ENCODE data around the gene C3orf70.
"Not testable (repeated sequence)": the region's sequence is repeated elsewhere in the genome, so short reads cannot be mapped to it uniquely, and the experiment has no call there.

DNA sequence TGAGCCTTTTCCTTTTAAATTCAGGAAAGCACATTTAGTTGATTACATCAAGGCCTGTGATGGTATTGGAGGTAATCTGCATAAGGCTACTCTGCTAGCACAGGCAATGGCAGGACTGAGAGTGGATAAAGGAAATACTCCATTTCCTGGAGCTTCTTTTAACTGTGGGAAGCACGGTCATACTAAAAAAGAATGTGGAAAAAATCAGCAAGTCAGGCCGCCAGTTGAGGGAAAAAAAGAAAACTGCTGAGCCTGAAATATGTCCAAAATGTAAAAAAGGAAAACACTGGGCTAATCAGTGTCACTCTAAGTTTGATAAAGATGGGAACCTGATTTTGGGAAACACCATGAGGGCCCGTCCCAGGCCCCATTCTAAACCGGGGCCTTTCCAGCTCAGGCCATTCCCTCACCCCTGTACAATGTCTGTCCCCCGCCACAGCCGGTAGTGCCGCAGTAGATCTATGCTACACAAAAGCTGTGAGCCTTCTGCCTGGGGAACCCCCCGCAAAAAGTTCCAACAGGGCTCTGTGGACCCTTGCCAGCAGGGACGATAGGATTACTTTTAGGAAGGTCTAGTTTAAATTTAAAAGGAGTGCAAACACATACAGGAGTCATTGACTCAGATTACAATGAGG lies 46.5 kb downstream of the C3orf70 start:
- TF ChIP-seq, protein P1, sequence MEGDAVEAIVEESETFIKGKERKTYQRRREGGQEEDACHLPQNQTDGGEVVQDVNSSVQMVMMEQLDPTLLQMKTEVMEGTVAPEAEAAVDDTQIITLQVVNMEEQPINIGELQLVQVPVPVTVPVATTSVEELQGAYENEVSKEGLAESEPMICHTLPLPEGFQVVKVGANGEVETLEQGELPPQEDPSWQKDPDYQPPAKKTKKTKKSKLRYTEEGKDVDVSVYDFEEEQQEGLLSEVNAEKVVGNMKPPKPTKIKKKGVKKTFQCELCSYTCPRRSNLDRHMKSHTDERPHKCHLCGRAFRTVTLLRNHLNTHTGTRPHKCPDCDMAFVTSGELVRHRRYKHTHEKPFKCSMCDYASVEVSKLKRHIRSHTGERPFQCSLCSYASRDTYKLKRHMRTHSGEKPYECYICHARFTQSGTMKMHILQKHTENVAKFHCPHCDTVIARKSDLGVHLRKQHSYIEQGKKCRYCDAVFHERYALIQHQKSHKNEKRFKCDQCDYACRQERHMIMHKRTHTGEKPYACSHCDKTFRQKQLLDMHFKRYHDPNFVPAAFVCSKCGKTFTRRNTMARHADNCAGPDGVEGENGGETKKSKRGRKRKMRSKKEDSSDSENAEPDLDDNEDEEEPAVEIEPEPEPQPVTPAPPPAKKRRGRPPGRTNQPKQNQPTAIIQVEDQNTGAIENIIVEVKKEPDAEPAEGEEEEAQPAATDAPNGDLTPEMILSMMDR (IDR thresholded peaks at IDR 0.05): not testable (repeated sequence)
- TF ChIP-seq POLR2A (IDR thresholded peaks at IDR 0.05): not testable (repeated sequence)
